Activated naive CD8-positive, alpha-beta T cell (primary cell): ENCODE results near the gene PRPF38B.
"Not testable (repeated sequence)": the region's sequence is repeated elsewhere in the genome, so short reads cannot be mapped to it uniquely, and the experiment has no call there.

Source experiments
- H3K27ac Mint-ChIP-seq: one replicate; pipeline ENCODE4 v1.8.0; 2021; ENCODE audit warnings: mixed read lengths
- H3K27me3 Mint-ChIP-seq: one replicate; pipeline ENCODE4 v1.8.0; 2021; ENCODE audit warnings: mixed read lengths
- H3K36me3 Mint-ChIP-seq: one replicate; pipeline ENCODE4 v1.8.0; 2021; ENCODE audit warnings: mixed read lengths
- H3K4me1 Mint-ChIP-seq: one replicate; pipeline ENCODE4 v1.8.0; 2021; ENCODE audit warnings: low read depth, mixed read lengths
- H3K4me3 Mint-ChIP-seq: one replicate; pipeline ENCODE4 v1.8.0; 2021; ENCODE audit warnings: mild to moderate bottlenecking, mixed read lengths
- H3K9me3 Mint-ChIP-seq: one replicate; pipeline ENCODE4 v1.8.0; 2021; ENCODE audit warnings: low read depth, mixed read lengths

PRPF38B gene

DNA sequence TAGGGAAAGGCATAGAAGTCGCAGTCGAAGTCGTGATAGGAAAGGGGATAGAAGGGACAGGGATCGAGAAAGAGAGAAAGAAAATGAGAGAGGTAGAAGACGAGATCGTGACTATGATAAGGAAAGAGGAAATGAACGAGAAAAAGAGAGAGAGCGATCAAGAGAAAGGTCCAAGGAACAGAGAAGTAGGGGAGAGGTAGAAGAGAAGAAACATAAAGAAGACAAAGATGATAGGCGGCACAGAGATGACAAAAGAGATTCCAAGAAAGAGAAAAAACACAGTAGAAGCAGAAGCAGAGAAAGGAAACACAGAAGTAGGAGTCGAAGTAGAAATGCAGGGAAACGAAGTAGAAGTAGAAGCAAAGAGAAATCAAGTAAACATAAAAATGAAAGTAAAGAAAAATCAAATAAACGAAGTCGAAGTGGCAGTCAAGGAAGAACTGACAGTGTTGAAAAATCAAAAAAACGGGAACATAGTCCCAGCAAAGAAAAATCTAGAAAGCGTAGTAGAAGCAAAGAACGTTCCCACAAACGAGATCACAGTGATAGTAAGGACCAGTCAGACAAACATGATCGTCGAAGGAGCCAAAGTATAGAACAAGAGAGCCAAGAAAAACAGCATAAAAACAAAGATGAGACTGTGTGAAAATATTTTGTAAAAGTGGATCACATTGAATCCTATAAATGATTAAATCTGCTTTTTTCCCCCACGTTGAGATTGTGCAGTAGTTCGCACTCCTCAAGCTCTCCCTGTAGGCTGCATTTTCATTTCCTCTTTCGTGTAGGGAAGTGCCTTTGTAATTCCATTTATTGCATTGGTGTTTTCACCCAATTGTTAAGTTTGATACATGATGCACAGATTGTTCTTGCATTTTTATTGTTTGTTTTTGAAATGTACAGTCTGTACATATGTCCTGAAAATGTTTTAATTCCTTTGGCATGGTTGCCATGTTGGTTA is 7.5 kb downstream of the PRPF38B start:
- Mint-ChIP-seq H3K36me3 (peaks cover 22% of the 10 kb centered on the region), H3K4me1 (peaks cover 77% of the 10 kb centered on the region), H3K27ac (peak overlapping the region; percentile 84), H3K4me3 (peak overlapping the region; percentile 75), H3K9me3 (no peaks in the 10 kb centered on the region), H3K27me3 (no peaks in the 10 kb centered on the region)

DNA sequence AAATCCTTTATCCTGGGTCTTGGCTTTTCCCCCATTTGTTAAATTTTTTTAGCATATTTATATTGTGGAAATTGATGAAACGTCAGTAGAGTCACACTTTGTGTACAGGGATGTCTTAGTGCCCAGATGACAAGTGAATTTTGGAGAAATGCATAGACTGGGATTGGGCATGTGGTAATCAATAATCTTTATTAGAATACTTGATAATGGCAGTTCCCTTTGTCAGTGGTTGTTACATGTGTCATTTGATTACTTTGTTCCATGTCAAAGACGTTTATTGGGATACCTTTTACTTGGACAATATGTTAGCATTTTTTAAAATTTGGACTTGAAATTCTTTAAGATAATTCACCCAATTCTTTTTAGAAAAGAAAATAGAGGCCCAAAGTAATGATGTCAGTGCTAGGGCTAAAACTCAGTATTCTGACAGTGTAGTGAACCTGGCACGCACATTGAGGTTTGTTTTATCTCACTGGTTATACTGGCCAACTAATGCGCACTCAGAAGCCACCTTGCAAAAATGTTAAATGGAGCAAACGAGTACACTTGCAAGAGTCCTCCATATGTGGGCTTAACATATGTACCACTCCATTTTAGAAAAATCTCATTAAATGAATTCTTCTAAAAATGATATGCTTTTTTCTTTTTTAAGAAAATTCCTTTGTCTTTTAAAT is 9.2 kb downstream of the PRPF38B start:
- no peaks in the 10 kb centered on the region for H3K9me3 Mint-ChIP-seq
- no peak overlapping the region for H3K4me3 Mint-ChIP-seq
- H3K4me1 Mint-ChIP-seq, result peaks cover 66% of the 10 kb centered on the region
- H3K27ac Mint-ChIP-seq, result peak overlapping the region; percentile 41
- no peaks in the 10 kb centered on the region for H3K27me3 Mint-ChIP-seq
- peaks cover 22% of the 10 kb centered on the region for H3K36me3 Mint-ChIP-seq

DNA sequence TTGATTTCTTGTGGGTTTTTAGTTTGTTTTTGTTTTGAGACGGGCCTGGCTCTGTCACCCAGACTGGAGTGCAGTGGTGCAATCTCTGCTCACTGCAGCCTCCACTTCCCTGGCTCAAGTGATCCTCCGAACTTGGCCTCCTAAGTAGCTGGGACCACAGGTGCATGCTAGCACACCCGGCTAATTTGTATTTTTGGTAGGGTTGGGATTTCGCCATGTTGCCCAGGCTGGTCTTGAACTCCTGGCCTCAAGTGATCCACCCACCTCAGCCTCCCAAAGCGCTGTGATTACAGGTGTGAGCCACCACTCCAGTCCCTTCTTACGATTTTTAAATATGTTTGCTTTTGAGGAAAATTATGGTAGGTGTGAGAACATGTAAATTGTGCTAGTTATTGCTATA is 10.0 kb downstream of the PRPF38B start:
- H3K36me3 Mint-ChIP-seq, result peaks cover 19% of the 10 kb centered on the region
- H3K27ac Mint-ChIP-seq, result peak overlapping the region; percentile 35
- peaks cover 58% of the 10 kb centered on the region for H3K4me1 Mint-ChIP-seq
- not testable (repeated sequence) for H3K27me3 Mint-ChIP-seq, H3K9me3 Mint-ChIP-seq
- peak overlapping the region; percentile 8 for H3K4me3 Mint-ChIP-seq

DNA sequence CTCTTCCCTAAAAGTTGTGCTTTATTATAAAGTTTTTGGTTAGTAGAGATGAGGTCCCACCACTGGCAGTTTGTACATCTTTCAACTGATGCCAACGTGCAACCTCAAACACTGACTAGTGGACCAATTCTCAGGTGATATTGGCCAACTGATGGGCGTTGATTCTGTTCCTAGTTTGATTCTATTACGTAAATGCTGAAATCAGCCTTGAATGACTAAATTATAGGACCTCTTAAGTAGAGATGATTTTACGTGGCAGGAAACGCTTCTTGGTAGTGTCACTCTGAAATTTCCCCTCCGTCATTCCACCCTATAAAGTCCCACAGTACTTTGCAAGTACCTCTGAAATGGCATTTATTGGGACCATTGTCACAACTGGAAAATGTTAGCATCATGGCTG is 11.8 kb downstream of the PRPF38B start:
- H3K9me3 Mint-ChIP-seq, result no peaks in the 10 kb centered on the region
- H3K36me3 Mint-ChIP-seq, result peaks cover 13% of the 10 kb centered on the region
- H3K4me1 Mint-ChIP-seq, result peaks cover 46% of the 10 kb centered on the region
- peak overlapping the region; percentile 59 for H3K4me3 Mint-ChIP-seq
- no peaks in the 10 kb centered on the region for H3K27me3 Mint-ChIP-seq
- H3K27ac Mint-ChIP-seq, result peak overlapping the region; percentile 81

DNA sequence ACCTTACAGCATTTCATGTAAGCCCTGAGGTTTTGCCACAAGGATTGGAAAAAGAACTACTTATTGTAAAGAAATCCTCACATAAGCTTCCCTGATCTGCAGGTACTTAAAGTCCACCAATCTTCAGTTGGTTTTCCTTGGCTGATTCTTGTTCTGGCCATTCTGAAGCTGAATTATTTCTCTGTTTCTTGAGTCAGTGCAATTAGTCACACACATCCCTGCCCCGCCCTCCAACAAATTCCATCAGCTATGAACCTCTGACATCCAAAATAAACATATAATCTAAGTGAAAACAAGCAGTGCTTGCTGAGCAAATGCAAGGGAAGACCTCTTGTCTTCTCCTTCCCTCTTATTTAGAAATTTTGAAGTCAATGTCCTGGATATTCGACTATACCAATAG is 12.4 kb downstream of the PRPF38B start:
- Mint-ChIP-seq H3K27me3 (no peaks in the 10 kb centered on the region), H3K9me3 (no peaks in the 10 kb centered on the region), H3K4me3 (peak overlapping the region; percentile 59), H3K27ac (peak overlapping the region; percentile 81), H3K4me1 (peaks cover 43% of the 10 kb centered on the region), H3K36me3 (peaks cover 8% of the 10 kb centered on the region)

DNA sequence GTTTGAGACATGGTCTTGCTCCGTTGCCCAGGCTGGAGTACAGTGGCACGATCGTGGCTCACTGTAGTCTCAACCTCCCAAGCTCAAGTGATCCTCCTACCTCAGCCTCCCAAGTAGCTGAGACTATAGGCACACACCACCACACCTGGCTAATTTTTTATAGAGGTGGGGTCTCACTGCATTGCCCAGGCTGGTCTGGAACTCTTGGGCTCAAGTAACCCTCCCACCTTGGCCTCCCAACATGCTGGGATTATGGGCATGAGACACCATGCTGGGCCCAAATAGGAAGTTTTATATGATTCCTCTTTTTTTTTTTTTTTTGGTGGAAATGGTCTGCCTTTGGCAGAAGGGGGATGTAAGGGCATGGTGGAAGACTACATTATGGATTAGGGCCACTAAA is 14.5 kb downstream of the PRPF38B start:
- H3K4me3 Mint-ChIP-seq, result no peak overlapping the region
- no peaks in the 10 kb centered on the region for H3K9me3 Mint-ChIP-seq
- no peak overlapping the region for H3K27ac Mint-ChIP-seq
- H3K4me1 Mint-ChIP-seq, result peaks cover 33% of the 10 kb centered on the region
- H3K27me3 Mint-ChIP-seq, result no peaks in the 10 kb centered on the region
- H3K36me3 Mint-ChIP-seq, result no peaks in the 10 kb centered on the region

DNA sequence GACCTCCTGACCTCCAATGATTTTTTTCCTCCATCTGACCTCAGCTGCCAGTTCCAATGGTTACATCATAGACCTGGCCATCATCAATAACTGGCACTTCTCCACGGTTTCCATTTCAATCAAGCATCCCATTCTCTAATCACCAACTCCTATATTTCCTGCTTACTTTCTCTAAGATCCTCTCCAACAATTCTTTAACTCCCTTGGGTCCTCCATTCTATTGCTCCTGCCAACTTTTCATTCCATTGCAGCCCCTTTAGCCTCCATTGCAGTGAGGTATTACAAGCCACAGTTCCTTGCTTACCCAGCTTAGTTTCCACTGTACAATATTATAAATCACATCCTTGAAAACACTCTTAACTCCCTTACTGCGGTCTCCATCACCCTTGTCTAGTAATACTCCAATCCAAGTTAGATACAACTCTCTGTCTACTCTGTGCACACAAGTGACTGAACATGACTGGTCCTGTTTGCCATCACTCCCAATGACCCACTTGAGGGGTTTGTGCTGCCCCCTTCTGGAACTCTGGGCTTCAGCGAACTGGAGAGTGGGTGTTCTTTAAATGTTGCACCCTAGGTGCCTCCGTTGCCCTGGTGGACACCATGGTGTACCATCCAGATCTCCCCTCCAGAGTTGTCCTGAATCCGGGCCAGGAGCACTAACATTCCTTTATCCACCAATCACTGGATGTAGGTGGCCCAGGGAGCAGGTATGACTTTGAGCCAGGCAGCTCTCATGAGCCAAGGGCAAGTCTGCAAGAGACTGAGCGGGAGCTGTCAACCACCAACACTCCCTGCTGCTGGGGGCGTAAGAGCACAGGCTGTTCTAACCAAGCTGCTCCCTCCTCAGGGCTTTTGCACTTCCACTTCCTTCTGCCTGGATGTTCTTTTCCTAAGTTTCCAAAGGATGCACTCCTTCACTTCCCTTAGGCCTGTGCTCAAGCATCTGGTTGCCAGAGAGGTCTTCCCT is 16.9 kb downstream of the PRPF38B start:
- Mint-ChIP-seq H3K4me3 (no peak overlapping the region), H3K27ac (no peak overlapping the region), H3K4me1 (peaks cover 19% of the 10 kb centered on the region), H3K9me3 (no peaks in the 10 kb centered on the region), H3K27me3 (no peaks in the 10 kb centered on the region), H3K36me3 (no peaks in the 10 kb centered on the region)

DNA sequence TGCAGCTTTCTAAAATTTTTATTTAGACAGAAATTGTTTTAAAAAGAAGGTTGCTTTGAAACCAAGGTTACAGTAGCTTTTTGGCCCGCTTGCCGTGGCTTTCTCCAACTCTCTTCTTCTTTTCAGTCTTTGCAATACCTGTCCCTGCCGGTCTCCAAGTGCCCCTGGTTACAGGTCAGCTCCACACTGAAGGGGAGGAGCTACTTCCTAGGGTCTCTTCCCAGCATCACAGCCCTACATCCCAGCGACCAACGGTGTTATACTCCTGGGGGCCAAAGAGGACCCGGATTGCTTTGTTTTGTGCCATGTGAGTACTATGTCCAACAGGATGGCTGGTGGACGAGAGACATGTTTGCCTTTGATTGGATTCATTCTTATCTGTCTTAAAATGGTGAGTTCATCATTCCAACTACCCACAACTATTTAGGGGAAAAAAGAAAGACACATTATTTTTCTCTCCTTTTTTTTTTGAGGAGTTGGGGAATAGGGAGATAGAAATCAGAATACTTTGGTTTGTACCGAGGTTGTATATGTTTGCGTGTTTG is 20.6 kb downstream of the PRPF38B start, which contains the start of gene FNDC7:
FNDC7 (plus strand) TSS at position 303 of the 545 bp plus-strand sequence; CDS start at position 329, 26 bp downstream.
- Mint-ChIP-seq H3K4me1 (peaks cover 9% of the 10 kb centered on the region), H3K4me3 (no peak within 1 kb of the TSS), H3K27me3 (peaks cover 6% of the 10 kb centered on the region), H3K27ac (no peak within 1 kb of the TSS), H3K9me3 (no peaks in the 10 kb centered on the region), H3K36me3 (no peaks in the 10 kb centered on the region)

DNA sequence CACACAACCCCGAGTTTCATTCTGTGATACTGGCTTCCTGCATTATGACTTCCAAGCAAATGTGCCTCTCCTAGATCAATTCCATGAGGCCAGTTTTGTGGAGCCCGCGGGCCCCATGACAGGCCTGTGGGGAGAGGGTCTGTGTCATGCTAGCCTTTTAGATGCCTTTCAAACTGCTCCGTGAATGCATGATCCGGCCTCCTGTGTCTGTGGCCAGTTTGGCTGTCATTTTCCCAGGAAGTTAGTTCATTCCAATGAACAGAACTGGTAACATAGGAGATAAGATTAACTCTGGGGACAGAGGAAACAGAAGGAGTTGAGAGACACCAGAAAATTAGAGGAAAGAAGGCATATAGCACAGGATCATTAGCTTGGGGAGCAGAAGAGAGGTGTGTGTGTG is 23.8 kb downstream of the PRPF38B start:
- Mint-ChIP-seq H3K4me1 (no peaks in the 10 kb centered on the region), H3K4me3 (no peak overlapping the region), H3K36me3 (peaks cover 2% of the 10 kb centered on the region), H3K9me3 (no peaks in the 10 kb centered on the region), H3K27me3 (peaks cover 6% of the 10 kb centered on the region), H3K27ac (no peak overlapping the region)

DNA sequence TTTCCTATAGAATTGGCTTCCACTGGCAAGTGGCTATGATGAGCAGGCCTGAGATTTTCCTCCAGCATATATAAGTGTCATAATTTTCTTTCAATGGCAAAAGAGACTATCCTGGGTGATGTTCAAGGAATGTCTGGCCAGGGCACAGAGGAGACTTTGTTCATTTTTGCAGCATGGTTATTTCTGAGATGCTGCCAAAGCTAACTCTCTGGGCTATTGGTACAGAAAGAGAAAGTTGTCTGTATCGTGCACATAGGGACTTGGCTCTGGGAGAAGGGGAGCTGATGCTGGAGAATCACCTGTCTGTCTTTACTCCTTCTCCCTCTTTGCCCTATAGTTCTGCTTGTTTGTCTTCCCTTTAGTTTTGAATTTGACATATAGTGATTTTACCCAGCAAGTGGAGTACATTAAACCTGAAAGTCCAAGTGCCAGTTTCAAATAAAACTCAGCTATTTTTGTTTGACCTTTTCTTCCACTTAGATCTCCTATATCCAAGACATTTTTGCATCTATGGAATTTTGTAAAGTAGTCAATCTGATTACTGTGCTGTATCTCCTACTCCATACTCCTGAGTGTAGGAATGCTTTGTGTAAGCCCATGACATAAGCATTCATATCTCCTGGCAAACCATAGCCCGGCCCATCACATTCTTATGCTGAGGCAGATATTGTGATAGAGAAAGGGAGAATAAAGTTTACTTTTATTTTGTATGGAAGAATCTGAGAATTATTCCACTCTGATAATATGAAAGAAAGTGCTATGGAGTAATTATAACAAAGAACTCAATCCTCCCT is 24.5 kb downstream of the PRPF38B start:
- Mint-ChIP-seq H3K36me3 (peaks cover 2% of the 10 kb centered on the region), H3K9me3 (no peaks in the 10 kb centered on the region), H3K27me3 (peaks cover 6% of the 10 kb centered on the region), H3K4me1 (no peaks in the 10 kb centered on the region), H3K27ac (no peak overlapping the region), H3K4me3 (no peak overlapping the region)

DNA sequence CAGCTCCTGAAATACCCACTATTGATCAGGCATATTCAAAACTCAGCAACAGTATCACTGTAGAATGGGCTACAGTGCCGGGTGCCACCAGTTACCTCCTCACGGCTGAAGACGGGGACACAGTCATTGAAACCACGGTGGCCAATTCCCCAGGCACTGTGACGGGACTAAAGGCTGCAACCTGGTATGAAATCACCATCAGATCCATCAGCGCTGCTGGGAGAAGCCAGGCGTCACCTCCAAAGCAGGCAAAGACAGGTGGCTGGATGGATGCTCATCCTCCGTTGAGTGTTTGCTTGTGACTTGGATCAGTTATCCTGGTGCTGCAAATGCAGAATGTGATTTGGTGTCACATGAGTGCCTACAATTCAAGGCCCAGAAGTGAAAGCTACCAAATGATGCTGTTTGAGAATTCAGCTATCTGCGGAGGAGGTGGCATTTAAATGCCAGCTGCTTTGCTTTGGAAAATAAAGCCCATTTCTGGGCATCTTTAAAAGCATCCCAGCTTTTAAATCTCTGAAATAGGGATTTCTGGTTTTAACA is 25.7 kb downstream of the PRPF38B start:
- Mint-ChIP-seq H3K36me3 (peaks cover 2% of the 10 kb centered on the region), H3K27ac (no peak overlapping the region), H3K4me3 (no peak overlapping the region), H3K27me3 (peaks cover 6% of the 10 kb centered on the region), H3K4me1 (no peaks in the 10 kb centered on the region), H3K9me3 (no peaks in the 10 kb centered on the region)

DNA sequence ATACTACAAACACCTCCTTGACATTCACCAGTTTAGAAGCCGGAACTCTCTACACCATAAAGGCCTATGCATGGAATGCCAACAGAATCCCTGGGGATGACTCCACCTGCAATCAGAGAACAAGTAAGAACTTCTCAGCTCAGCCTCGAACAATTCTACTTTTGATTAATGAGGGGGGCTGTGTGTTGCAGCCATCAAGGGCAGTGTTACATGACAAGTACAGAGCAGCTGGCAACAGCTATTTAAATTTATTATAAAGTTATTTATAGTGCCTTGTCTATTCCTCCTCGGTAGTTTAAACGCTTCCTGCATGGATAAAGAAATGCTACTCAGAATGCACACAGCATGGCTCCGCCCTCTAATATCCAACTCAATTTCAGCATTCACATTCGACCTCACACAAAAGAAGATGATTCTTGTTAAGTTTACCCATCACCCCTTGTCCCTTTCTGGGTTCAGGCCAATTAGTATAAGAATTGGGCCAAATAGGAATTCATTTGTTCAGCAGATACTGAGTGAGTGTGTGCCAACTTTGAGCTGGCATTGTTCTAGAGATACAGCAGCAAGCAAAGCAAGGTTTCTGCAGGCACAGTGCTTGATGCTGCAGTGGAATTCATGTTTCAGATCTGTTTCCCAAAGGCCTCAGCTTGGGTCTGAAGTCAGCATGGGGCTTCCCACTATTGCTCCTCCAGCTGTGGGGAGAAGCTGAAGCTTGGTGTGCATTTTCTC is 27.0 kb downstream of the PRPF38B start:
- Mint-ChIP-seq H3K4me1 (no peaks in the 10 kb centered on the region), H3K27me3 (peaks cover 6% of the 10 kb centered on the region), H3K4me3 (no peak overlapping the region), H3K36me3 (peaks cover 2% of the 10 kb centered on the region), H3K9me3 (no peaks in the 10 kb centered on the region), H3K27ac (no peak overlapping the region)
